ENCODE data around the gene TSPEAR. TPM values are rescaled to one million over a fixed set of nuclear protein-coding genes. Genes with fewer than 3 reads are reported as not detected.

Gene TSPEAR
- polyA plus RNA-seq, 2 donors: 0.01 to 0.04 TPM

GRCh38 chr21:44492567-44493385, 218.6 kb downstream of the TSPEAR start:
- Histone ChIP-seq H3K4me3 (ENCODE audit: low read depth in 1 of 2, low read length in 2 of 2) (no peak overlapping the region), H3K36me3 (ENCODE audit: control insufficient read depth in 2 of 2, insufficient read depth in 2 of 2, low read length in 1 of 2) (no peaks in the 10 kb centered on the region), H3K4me1 (ENCODE audit: control insufficient read depth in 2 of 2, insufficient read depth in 2 of 2, low read length in 1 of 2) (no peaks in the 10 kb centered on the region), H3K9me3 (ENCODE audit: control insufficient read depth in 2 of 2, insufficient read depth in 1 of 2, low read depth in 1 of 2, low read length in 1 of 2) (peaks cover 6 to 18% of the 10 kb centered on the region in 2 donors), H3K27me3 (ENCODE audit: control insufficient read depth in 1 of 2, insufficient read depth in 2 of 2, low read length in 2 of 2) (no peaks in the 10 kb centered on the region), H3K27ac (ENCODE audit: low read depth in 2 of 2, low read length in 1 of 2) (no peak overlapping the region)
- WGBS, 2 donors: 91 to 94% methylated on average over 9 of the region's 9 CpGs

DNA sequence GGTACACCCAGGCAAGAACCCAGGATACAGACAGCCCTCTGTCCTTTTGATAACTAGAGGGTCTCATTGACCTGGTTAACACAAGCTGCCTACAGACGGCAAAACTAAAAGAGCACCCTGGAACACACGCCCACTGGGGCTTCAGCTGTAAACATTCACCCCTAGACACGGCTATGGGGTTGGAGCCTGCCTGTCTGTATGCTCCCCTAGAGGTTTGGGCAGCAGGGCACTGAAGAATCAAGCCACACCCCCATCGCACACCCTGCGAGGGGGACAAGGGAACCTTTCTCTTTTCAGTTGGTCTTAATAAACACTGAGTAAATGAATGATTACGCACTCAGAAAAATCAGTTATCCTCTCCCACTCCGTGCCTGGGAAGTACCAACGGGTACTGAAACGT, 220.6 kb downstream of the TSPEAR start:
- WGBS, 2 donors: 75 to 83% methylated on average over 9 of the region's 9 CpGs
- no peaks in the 10 kb centered on the region for H3K36me3 ChIP-seq (ENCODE audit: control insufficient read depth in 2 of 2, insufficient read depth in 2 of 2, low read length in 1 of 2)
- no peaks in the 10 kb centered on the region for H3K27me3 ChIP-seq (ENCODE audit: control insufficient read depth in 1 of 2, insufficient read depth in 2 of 2, low read length in 2 of 2)
- H3K27ac ChIP-seq (ENCODE audit: low read depth in 2 of 2, low read length in 1 of 2): no peak overlapping the region
- peaks cover 6 to 18% of the 10 kb centered on the region in 2 donors for H3K9me3 ChIP-seq (ENCODE audit: control insufficient read depth in 2 of 2, insufficient read depth in 1 of 2, low read depth in 1 of 2, low read length in 1 of 2)
- H3K4me3 ChIP-seq (ENCODE audit: low read depth in 1 of 2, low read length in 2 of 2): no peak overlapping the region
- H3K4me1 ChIP-seq (ENCODE audit: control insufficient read depth in 2 of 2, insufficient read depth in 2 of 2, low read length in 1 of 2): no peaks in the 10 kb centered on the region

- H3K4me1 ChIP-seq (ENCODE audit: control insufficient read depth in 2 of 2, insufficient read depth in 2 of 2, low read length in 1 of 2): no peaks in the 10 kb centered on the region
- no peak overlapping the region for H3K4me3 ChIP-seq (ENCODE audit: low read depth in 1 of 2, low read length in 2 of 2)
- peaks cover 6 to 18% of the 10 kb centered on the region in 2 donors for H3K9me3 ChIP-seq (ENCODE audit: control insufficient read depth in 2 of 2, insufficient read depth in 1 of 2, low read depth in 1 of 2, low read length in 1 of 2)
- H3K27ac ChIP-seq (ENCODE audit: low read depth in 2 of 2, low read length in 1 of 2): no peak overlapping the region
- no peaks in the 10 kb centered on the region for H3K27me3 ChIP-seq (ENCODE audit: control insufficient read depth in 1 of 2, insufficient read depth in 2 of 2, low read length in 2 of 2)
- H3K36me3 ChIP-seq (ENCODE audit: control insufficient read depth in 2 of 2, insufficient read depth in 2 of 2, low read length in 1 of 2): no peaks in the 10 kb centered on the region
- WGBS, 2 donors: 95 to 97% methylated on average over 19 of the region's 19 CpGs
Observed at GRCh38 chr21:44490405-44490804, 221.0 kb downstream of the TSPEAR start.

GRCh38 chr21:44489962-44490361, 221.4 kb downstream of the TSPEAR start:
- Histone ChIP-seq H3K4me3 (ENCODE audit: low read depth in 1 of 2, low read length in 2 of 2) (no peak overlapping the region), H3K27ac (ENCODE audit: low read depth in 2 of 2, low read length in 1 of 2) (no peak overlapping the region), H3K27me3 (ENCODE audit: control insufficient read depth in 1 of 2, insufficient read depth in 2 of 2, low read length in 2 of 2) (no peaks in the 10 kb centered on the region), H3K36me3 (ENCODE audit: control insufficient read depth in 2 of 2, insufficient read depth in 2 of 2, low read length in 1 of 2) (no peaks in the 10 kb centered on the region), H3K4me1 (ENCODE audit: control insufficient read depth in 2 of 2, insufficient read depth in 2 of 2, low read length in 1 of 2) (no peaks in the 10 kb centered on the region), H3K9me3 (ENCODE audit: control insufficient read depth in 2 of 2, insufficient read depth in 1 of 2, low read depth in 1 of 2, low read length in 1 of 2) (peaks cover 6 to 18% of the 10 kb centered on the region in 2 donors)
- WGBS, 2 donors: 31 to 41% methylated on average over 7 of the region's 7 CpGs

DNA sequence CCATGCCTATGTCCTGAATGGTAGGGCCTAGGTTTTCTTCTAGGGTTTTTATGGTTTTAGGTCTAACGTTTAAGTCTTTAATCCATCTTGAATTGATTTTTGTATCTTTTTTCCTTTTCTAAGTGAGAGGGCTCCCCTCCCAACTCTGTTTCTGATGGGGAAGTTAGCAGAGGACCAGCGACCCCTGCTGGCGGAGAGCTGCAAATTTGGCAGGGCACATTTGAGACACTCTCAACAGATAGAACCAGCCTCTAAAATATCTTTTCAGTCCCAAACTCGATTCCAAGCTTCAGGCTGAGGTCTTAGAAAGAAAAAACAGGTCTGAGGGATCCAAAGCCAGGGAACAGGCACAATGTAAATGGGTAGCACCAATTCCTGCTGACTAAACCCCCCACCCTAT, 223.5 kb downstream of the TSPEAR start:
- Histone ChIP-seq H3K9me3 (ENCODE audit: control insufficient read depth in 2 of 2, insufficient read depth in 1 of 2, low read depth in 1 of 2, low read length in 1 of 2) (peaks cover under 1 to 5% of the 10 kb centered on the region in 2 donors), H3K27me3 (ENCODE audit: control insufficient read depth in 1 of 2, insufficient read depth in 2 of 2, low read length in 2 of 2) (no peaks in the 10 kb centered on the region), H3K36me3 (ENCODE audit: control insufficient read depth in 2 of 2, insufficient read depth in 2 of 2, low read length in 1 of 2) (no peaks in the 10 kb centered on the region), H3K4me3 (ENCODE audit: low read depth in 1 of 2, low read length in 2 of 2) (no peak overlapping the region), H3K27ac (ENCODE audit: low read depth in 2 of 2, low read length in 1 of 2) (no peak overlapping the region), H3K4me1 (ENCODE audit: control insufficient read depth in 2 of 2, insufficient read depth in 2 of 2, low read length in 1 of 2) (no peaks in the 10 kb centered on the region)
- 28 to 34% methylated on average over 4 of the region's 4 CpGs for WGBS, 2 donors

DNA sequence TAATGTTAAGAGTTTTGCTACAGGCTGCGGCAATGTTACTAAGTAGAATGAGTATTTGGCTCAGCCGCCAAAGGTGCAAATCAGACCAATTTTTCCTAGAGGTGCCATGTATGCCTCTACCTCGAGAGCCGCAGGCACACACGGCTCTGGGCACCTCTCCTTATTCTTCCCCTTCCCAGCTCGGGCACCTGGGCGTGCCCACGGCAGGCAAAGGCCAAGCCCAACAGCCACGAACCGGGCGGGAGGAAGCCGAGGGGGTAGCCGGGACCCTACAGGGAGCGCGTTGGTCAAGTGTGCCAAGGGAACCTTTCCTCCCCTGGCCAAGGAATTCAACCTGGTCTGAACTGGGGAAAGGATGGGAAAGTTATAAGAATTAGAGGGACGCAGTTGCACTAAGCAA, 225.1 kb downstream of the TSPEAR start:
- WGBS, 2 donors: 70 to 83% methylated on average over 16 of the region's 16 CpGs
- Histone ChIP-seq H3K36me3 (ENCODE audit: control insufficient read depth in 2 of 2, insufficient read depth in 2 of 2, low read length in 1 of 2) (no peaks in the 10 kb centered on the region), H3K27ac (ENCODE audit: low read depth in 2 of 2, low read length in 1 of 2) (no peak overlapping the region), H3K9me3 (ENCODE audit: control insufficient read depth in 2 of 2, insufficient read depth in 1 of 2, low read depth in 1 of 2, low read length in 1 of 2) (no peaks in the 10 kb centered on the region), H3K27me3 (ENCODE audit: control insufficient read depth in 1 of 2, insufficient read depth in 2 of 2, low read length in 2 of 2) (no peaks in the 10 kb centered on the region), H3K4me1 (ENCODE audit: control insufficient read depth in 2 of 2, insufficient read depth in 2 of 2, low read length in 1 of 2) (no peaks in the 10 kb centered on the region), H3K4me3 (ENCODE audit: low read depth in 1 of 2, low read length in 2 of 2) (no peak overlapping the region)

- whole genome bisulfite sequencing, 2 donors: 65 to 74% methylated on average over 10 of the region's 10 CpGs
- Histone ChIP-seq H3K4me1 (ENCODE audit: control insufficient read depth in 2 of 2, insufficient read depth in 2 of 2, low read length in 1 of 2) (no peaks in the 10 kb centered on the region), H3K36me3 (ENCODE audit: control insufficient read depth in 2 of 2, insufficient read depth in 2 of 2, low read length in 1 of 2) (no peaks in the 10 kb centered on the region), H3K27ac (ENCODE audit: low read depth in 2 of 2, low read length in 1 of 2) (no peak overlapping the region), H3K4me3 (ENCODE audit: low read depth in 1 of 2, low read length in 2 of 2) (no peak overlapping the region), H3K27me3 (ENCODE audit: control insufficient read depth in 1 of 2, insufficient read depth in 2 of 2, low read length in 2 of 2) (no peaks in the 10 kb centered on the region), H3K9me3 (ENCODE audit: control insufficient read depth in 2 of 2, insufficient read depth in 1 of 2, low read depth in 1 of 2, low read length in 1 of 2) (no peaks in the 10 kb centered on the region)
Observed at GRCh38 chr21:44485796-44486195, 225.6 kb downstream of the TSPEAR start.

DNA sequence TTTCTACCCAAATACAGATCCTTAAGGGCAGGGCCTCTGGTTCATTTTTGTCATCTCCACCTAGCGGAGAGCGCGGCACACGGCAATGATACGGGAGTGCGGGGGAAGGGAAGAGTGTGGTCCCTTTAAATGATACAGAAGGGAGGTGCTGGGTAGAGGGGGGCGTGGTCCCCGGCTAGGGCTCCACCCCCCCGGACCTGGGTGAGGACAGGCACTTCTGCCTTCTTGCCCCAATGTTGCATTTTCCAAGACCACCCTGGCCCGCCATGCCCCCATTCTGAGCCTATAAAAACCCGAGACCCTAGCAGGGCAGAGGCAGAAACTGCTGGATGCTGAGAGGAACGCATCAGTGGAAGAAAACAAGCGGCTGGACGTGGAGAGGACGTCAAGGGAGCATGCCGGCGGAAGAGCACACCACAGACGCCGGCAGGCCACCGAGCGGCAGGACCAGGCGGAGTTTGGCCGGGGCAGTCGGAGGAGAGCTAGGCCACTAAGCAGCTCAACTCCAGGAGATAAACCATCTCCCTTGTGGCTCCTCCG, 226.0 kb downstream of the TSPEAR start:
- Histone ChIP-seq H3K27me3 (ENCODE audit: control insufficient read depth in 1 of 2, insufficient read depth in 2 of 2, low read length in 2 of 2) (no peaks in the 10 kb centered on the region), H3K9me3 (ENCODE audit: control insufficient read depth in 2 of 2, insufficient read depth in 1 of 2, low read depth in 1 of 2, low read length in 1 of 2) (no peaks in the 10 kb centered on the region), H3K4me1 (ENCODE audit: control insufficient read depth in 2 of 2, insufficient read depth in 2 of 2, low read length in 1 of 2) (no peaks in the 10 kb centered on the region), H3K36me3 (ENCODE audit: control insufficient read depth in 2 of 2, insufficient read depth in 2 of 2, low read length in 1 of 2) (no peaks in the 10 kb centered on the region), H3K27ac (ENCODE audit: low read depth in 2 of 2, low read length in 1 of 2) (no peak overlapping the region), H3K4me3 (ENCODE audit: low read depth in 1 of 2, low read length in 2 of 2) (no peak overlapping the region)
- 58 to 75% methylated on average over 19 to 25 of the region's 25 CpGs for WGBS, 2 donors

DNA sequence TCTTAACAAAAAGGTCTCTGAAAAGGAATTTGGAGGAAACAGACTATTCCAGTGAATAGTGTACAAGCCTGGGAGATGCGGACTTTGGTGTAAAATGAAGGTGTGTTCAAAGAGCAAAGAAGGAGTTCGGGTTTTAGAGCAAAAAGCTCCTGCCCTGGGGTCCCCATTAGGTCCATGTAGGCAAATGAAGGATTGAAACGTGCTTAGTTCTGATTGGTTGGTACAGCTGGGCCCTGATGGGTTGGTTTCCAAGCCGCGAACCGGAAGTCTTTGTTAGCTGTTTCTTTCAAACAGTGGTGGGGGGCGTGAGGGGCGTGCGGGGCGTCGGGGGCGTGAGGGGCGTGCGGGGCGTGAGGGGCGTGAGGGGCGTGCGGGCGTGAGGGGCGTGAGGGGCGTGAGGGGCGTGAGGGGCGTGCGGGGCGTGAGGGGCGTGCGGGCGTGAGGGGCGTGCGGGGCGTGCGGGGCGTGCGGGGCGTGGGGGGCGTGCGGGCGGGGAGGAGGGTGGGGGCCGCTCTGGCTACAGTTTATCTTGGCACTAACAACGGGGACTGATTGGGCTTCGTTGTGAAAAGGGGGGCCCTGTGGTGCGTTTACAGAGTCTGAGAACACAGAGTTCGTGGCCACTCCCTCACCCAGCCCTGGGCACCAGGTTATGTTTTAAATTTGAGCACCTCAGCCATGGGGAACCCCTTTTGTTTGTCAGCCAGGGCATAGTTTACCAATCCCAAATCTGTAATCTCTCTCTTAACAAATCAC, 226.7 kb downstream of the TSPEAR start:
- H3K36me3 ChIP-seq (ENCODE audit: control insufficient read depth in 2 of 2, insufficient read depth in 2 of 2, low read length in 1 of 2): no peaks in the 10 kb centered on the region
- 76 to 86% methylated on average over 23 to 43 of the region's 43 CpGs for WGBS, 2 donors
- H3K4me1 ChIP-seq (ENCODE audit: control insufficient read depth in 2 of 2, insufficient read depth in 2 of 2, low read length in 1 of 2): no peaks in the 10 kb centered on the region
- no peak overlapping the region for H3K27ac ChIP-seq (ENCODE audit: low read depth in 2 of 2, low read length in 1 of 2)
- no peaks in the 10 kb centered on the region for H3K9me3 ChIP-seq (ENCODE audit: control insufficient read depth in 2 of 2, insufficient read depth in 1 of 2, low read depth in 1 of 2, low read length in 1 of 2)
- H3K4me3 ChIP-seq (ENCODE audit: low read depth in 1 of 2, low read length in 2 of 2): no peak overlapping the region
- no peaks in the 10 kb centered on the region for H3K27me3 ChIP-seq (ENCODE audit: control insufficient read depth in 1 of 2, insufficient read depth in 2 of 2, low read length in 2 of 2)
